GM23338 (cell line): ENCODE measurements around the gene NLRP14. TPM values are rescaled to one million over a fixed set of nuclear protein-coding genes. Genes with fewer than 3 reads are reported as not detected.

Source experiments
- ATAC-seq: fragments of 200-7000 bp; cut with Tn5 transposase; 3 replicates; pipeline ENCODE4 v1.9.1; 2020
- DNase-seq: peaks from one replicate; pipeline ENCODE4 v3.0.0-alpha.2; 2015; ENCODE audit warnings: low spot score
- H2AFZ ChIP-seq: fragments of 200-600 bp; sonication (generic); 2 replicates; pipeline ENCODE4 v1.8.0; 2016; ENCODE audit warnings: antibody characterized with exemption, mild to moderate bottlenecking, moderate library complexity
- H3F3A ChIP-seq: fragments of 200-600 bp; sonication (generic); replicated peaks from 2 replicates; pipeline ENCODE4 v1.8.0; 2017; ENCODE audit warnings: antibody characterized with exemption, mixed run types, low read depth
- H3K27ac ChIP-seq: fragments of 200-600 bp; sonication (generic); 2 replicates; pipeline ENCODE4 v1.6.1; 2016; ENCODE audit warnings: low read depth
- H3K27me3 ChIP-seq: fragments of 200-600 bp; sonication (generic); 2 replicates; pipeline ENCODE4 v1.8.0; 2016; ENCODE audit warnings: mild to moderate bottlenecking, mixed run types, moderate library complexity; ENCODE audit not compliant: insufficient read depth
- H3K36me3 ChIP-seq: fragments of 200-600 bp; sonication (generic); 2 replicates; pipeline ENCODE4 v1.8.0; 2016; ENCODE audit warnings: mild to moderate bottlenecking; ENCODE audit not compliant: insufficient read depth
- H3K4me1 ChIP-seq: fragments of 200-600 bp; sonication (generic); 2 replicates; pipeline ENCODE4 v1.8.0; 2016; ENCODE audit warnings: mild to moderate bottlenecking, moderate library complexity; ENCODE audit not compliant: insufficient read depth
- H3K4me2 ChIP-seq: fragments of 200-600 bp; sonication (generic); 2 replicates; pipeline ENCODE4 v1.7.1; 2017; ENCODE audit warnings: mixed run types
- H3K4me3 ChIP-seq: fragments of 200-600 bp; sonication (generic); 2 replicates; pipeline ENCODE4 v1.6.1; 2016; ENCODE audit warnings: mixed run types
- H3K79me2 ChIP-seq: fragments of 200-600 bp; sonication (generic); replicated peaks from 2 replicates; pipeline ENCODE4 v1.8.0; 2017; ENCODE audit warnings: mild to moderate bottlenecking; ENCODE audit not compliant: insufficient read depth
- H3K9me2 ChIP-seq: fragments of 200-600 bp; sonication (generic); 2 replicates; pipeline ENCODE4 v1.8.0; 2017; ENCODE audit not compliant: insufficient read depth
- H4K20me1 ChIP-seq: fragments of 200-600 bp; sonication (generic); replicated peaks from 2 replicates; pipeline ENCODE4 v1.8.0; 2017; ENCODE audit warnings: mild to moderate bottlenecking; ENCODE audit not compliant: insufficient read depth
- H3K27ac Mint-ChIP-seq: 2 replicates; pipeline ENCODE4 v1.8.0; 2020; ENCODE audit warnings: inconsistent platforms, mild to moderate bottlenecking, moderate library complexity, mixed read lengths
- H3K27me3 Mint-ChIP-seq: 3 replicates; pipeline ENCODE4 v1.8.0; 2022; ENCODE audit warnings: low read depth, mild to moderate bottlenecking, moderate library complexity, mixed read lengths, inconsistent platforms; ENCODE audit not compliant: insufficient read depth, poor library complexity
- H3K36me3 Mint-ChIP-seq: 3 replicates; pipeline ENCODE4 v1.8.0; 2021; ENCODE audit warnings: low read depth, mild to moderate bottlenecking, inconsistent platforms, moderate library complexity, mixed read lengths
- H3K4me1 Mint-ChIP-seq: 3 replicates; pipeline ENCODE4 v1.8.0; 2020; ENCODE audit warnings: mild to moderate bottlenecking, inconsistent platforms, mixed read lengths
- H3K4me3 Mint-ChIP-seq: 3 replicates; pipeline ENCODE4 v1.8.0; 2021; ENCODE audit warnings: moderate library complexity, mild to moderate bottlenecking, inconsistent platforms, mixed read lengths
- H3K9me3 Mint-ChIP-seq: 3 replicates; pipeline ENCODE4 v1.8.0; 2020; ENCODE audit warnings: moderate library complexity, mild to moderate bottlenecking, inconsistent platforms, mixed read lengths
- CREB1 ChIP-seq: fragments of 250-450 bp; sonication (Bioruptor Pico); IDR thresholded peaks from 2 replicates; pipeline ENCODE4 v1.5.0; 2020; ENCODE audit warnings: low read depth, mild to moderate bottlenecking, moderate library complexity
- EZH2 ChIP-seq: fragments of 200-600 bp; sonication (generic); IDR thresholded peaks from one replicate; pipeline ENCODE4 v1.8.0; 2017; ENCODE audit warnings: antibody characterized with exemption, mild to moderate bottlenecking, low read depth; ENCODE audit not compliant: unreplicated experiment
- EZH2phosphoT487 ChIP-seq: fragments of 200-600 bp; sonication (generic); IDR thresholded peaks from one replicate; pipeline ENCODE4 v1.8.1; 2018; ENCODE audit warnings: antibody characterized with exemption; ENCODE audit not compliant: unreplicated experiment
- POLR2AphosphoS5 ChIP-seq: IDR thresholded peaks from 2 replicates; pipeline ENCODE4 v1.6.1; 2016; ENCODE audit warnings: antibody characterized with exemption, low read depth
- STAT1 ChIP-seq: IDR thresholded peaks from one replicate; pipeline ENCODE4 v1.6.1; 2016; ENCODE audit warnings: antibody characterized with exemption; ENCODE audit not compliant: unreplicated experiment
- polyA plus RNA-seq: library from polyadenylated mRNA; unstranded; fragments of >200 nt; fragmentation: Nextera tagmentation; extraction: Ambion mirVana; gene quantifications from 2 replicates; pipeline ENCODE4 v1.2.1, GENCODE V29; 2016
- total RNA-seq: library from RNA; depleted of rRNA; stranded (reverse); fragments of >200 nt; shearing (Covaris generic); gene quantifications from 2 replicates; pipeline ENCODE4 v1.2.3, GENCODE V29; 2014
- TF ChIP-seq, protein P1 (sequence below): IDR thresholded peaks from one replicate; pipeline ENCODE4 v1.6.1; 2018; ENCODE audit warnings: antibody characterized with exemption; ENCODE audit not compliant: unreplicated experiment
- TF ChIP-seq, protein P2 (sequence below), 2 experiments: fragments of 200-600 bp in 1 of 2; sonication (generic) in 1 of 2; conservative IDR thresholded peaks; 2 replicates each; pipeline versions ENCODE4 v1.5.1 to v1.6.1; 2016 to 2017; ENCODE audit warnings: antibody characterized with exemption in 2 of 2, low read depth in 2 of 2, mild to moderate bottlenecking in 2 of 2, moderate library complexity in 1 of 2
- TF ChIP-seq, protein P3 (sequence below): fragments of 250-450 bp; sonication (Bioruptor Pico); IDR thresholded peaks from 2 replicates; pipeline ENCODE4 v1.5.0; 2020; ENCODE audit warnings: mild to moderate bottlenecking, moderate library complexity

The NLRP14 gene
- total and polyA plus RNA-seq, 2 experiments from 2014 or later, result 0.10 TPM; not detected in 1

DNA sequence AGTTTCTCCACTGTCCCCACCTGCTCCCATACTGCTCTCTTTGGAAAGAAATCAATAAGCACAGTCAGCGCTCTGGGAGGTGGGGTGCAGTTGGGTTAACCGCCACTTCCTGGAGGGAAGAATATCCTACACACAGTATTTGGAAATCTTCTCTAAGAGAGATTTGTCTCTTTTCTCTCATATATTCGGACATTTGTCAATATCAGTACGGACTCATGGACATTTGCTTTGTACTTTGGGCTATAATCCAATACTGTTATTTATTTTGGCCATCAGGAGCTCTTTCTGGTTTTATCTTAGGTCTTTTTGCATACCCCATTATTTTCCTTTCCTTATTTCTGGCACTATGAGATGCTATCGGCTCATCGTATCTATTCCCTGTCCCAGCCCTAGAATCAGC, 13.7 kb downstream of the NLRP14 start (continued):
- TF ChIP-seq, protein P1, sequence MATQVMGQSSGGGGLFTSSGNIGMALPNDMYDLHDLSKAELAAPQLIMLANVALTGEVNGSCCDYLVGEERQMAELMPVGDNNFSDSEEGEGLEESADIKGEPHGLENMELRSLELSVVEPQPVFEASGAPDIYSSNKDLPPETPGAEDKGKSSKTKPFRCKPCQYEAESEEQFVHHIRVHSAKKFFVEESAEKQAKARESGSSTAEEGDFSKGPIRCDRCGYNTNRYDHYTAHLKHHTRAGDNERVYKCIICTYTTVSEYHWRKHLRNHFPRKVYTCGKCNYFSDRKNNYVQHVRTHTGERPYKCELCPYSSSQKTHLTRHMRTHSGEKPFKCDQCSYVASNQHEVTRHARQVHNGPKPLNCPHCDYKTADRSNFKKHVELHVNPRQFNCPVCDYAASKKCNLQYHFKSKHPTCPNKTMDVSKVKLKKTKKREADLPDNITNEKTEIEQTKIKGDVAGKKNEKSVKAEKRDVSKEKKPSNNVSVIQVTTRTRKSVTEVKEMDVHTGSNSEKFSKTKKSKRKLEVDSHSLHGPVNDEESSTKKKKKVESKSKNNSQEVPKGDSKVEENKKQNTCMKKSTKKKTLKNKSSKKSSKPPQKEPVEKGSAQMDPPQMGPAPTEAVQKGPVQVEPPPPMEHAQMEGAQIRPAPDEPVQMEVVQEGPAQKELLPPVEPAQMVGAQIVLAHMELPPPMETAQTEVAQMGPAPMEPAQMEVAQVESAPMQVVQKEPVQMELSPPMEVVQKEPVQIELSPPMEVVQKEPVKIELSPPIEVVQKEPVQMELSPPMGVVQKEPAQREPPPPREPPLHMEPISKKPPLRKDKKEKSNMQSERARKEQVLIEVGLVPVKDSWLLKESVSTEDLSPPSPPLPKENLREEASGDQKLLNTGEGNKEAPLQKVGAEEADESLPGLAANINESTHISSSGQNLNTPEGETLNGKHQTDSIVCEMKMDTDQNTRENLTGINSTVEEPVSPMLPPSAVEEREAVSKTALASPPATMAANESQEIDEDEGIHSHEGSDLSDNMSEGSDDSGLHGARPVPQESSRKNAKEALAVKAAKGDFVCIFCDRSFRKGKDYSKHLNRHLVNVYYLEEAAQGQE, result no peak
- no peak for TF ChIP-seq EZH2
- TF ChIP-seq EZH2phosphoT487, result no peak

DNA sequence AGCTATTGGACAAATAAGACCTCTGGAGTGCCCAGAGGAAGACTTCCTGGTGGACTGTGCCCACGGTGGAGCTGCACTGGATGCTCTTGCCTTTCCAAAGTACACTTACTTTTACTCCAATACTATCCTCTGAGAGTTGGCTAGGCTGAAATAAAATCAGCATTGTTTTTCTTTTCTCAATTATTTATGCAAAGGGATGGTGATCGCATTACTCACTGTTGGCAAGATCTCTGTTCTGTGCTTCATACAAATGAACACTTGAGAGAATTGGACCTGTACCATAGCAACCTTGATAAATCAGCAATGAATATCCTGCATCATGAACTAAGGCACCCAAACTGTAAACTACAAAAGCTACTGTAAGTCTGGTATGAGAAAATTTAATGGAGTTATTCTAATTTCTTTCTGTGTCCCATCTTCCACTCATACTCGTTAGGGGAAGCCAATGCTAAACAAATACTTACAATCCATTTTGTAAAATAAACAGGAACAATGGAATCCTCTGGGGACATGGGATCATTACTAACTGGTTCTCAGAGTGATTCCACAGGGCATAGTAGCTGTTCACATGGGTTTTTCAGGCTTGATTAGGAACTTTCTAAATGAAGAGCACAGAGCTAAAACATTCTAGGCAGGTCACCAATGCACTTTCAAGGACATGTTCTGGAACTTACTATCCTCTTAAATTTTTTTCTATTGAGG, 26.3 kb downstream of the NLRP14 start:
- Mint-ChIP-seq H3K4me1 (no peaks in the 10 kb centered on the region), H3K27ac (no peak overlapping the region), H3K9me3 (no peaks in the 10 kb centered on the region), H3K4me3 (no peak overlapping the region), H3K27me3 (no peaks in the 10 kb centered on the region), H3K36me3 (no peaks in the 10 kb centered on the region)
- H3K4me2 ChIP-seq, result no peak overlapping the region
- no peaks in the 10 kb centered on the region for H3F3A ChIP-seq
- H4K20me1 ChIP-seq, result no peaks in the 10 kb centered on the region
- no peaks in the 10 kb centered on the region for H3K36me3 ChIP-seq
- no peak for DNase-seq
- no peak overlapping the region for H2AFZ ChIP-seq
- H3K27me3 ChIP-seq, result no peaks in the 10 kb centered on the region
- no peak for ATAC-seq
- H3K27ac ChIP-seq, result no peak overlapping the region
- H3K9me2 ChIP-seq, result no peaks in the 10 kb centered on the region
- no peaks in the 10 kb centered on the region for H3K79me2 ChIP-seq
- no peaks in the 10 kb centered on the region for H3K4me1 ChIP-seq
- no peak overlapping the region for H3K4me3 ChIP-seq
- no peak for TF ChIP-seq POLR2AphosphoS5
- TF ChIP-seq, protein P2, sequence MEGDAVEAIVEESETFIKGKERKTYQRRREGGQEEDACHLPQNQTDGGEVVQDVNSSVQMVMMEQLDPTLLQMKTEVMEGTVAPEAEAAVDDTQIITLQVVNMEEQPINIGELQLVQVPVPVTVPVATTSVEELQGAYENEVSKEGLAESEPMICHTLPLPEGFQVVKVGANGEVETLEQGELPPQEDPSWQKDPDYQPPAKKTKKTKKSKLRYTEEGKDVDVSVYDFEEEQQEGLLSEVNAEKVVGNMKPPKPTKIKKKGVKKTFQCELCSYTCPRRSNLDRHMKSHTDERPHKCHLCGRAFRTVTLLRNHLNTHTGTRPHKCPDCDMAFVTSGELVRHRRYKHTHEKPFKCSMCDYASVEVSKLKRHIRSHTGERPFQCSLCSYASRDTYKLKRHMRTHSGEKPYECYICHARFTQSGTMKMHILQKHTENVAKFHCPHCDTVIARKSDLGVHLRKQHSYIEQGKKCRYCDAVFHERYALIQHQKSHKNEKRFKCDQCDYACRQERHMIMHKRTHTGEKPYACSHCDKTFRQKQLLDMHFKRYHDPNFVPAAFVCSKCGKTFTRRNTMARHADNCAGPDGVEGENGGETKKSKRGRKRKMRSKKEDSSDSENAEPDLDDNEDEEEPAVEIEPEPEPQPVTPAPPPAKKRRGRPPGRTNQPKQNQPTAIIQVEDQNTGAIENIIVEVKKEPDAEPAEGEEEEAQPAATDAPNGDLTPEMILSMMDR (conservative IDR thresholded peaks at IDR 0.05; ENCODE audit: low read depth in 2 of 2), result no peak
- TF ChIP-seq STAT1, result no peak
- no peak for TF ChIP-seq CREB1
- TF ChIP-seq, protein P3, sequence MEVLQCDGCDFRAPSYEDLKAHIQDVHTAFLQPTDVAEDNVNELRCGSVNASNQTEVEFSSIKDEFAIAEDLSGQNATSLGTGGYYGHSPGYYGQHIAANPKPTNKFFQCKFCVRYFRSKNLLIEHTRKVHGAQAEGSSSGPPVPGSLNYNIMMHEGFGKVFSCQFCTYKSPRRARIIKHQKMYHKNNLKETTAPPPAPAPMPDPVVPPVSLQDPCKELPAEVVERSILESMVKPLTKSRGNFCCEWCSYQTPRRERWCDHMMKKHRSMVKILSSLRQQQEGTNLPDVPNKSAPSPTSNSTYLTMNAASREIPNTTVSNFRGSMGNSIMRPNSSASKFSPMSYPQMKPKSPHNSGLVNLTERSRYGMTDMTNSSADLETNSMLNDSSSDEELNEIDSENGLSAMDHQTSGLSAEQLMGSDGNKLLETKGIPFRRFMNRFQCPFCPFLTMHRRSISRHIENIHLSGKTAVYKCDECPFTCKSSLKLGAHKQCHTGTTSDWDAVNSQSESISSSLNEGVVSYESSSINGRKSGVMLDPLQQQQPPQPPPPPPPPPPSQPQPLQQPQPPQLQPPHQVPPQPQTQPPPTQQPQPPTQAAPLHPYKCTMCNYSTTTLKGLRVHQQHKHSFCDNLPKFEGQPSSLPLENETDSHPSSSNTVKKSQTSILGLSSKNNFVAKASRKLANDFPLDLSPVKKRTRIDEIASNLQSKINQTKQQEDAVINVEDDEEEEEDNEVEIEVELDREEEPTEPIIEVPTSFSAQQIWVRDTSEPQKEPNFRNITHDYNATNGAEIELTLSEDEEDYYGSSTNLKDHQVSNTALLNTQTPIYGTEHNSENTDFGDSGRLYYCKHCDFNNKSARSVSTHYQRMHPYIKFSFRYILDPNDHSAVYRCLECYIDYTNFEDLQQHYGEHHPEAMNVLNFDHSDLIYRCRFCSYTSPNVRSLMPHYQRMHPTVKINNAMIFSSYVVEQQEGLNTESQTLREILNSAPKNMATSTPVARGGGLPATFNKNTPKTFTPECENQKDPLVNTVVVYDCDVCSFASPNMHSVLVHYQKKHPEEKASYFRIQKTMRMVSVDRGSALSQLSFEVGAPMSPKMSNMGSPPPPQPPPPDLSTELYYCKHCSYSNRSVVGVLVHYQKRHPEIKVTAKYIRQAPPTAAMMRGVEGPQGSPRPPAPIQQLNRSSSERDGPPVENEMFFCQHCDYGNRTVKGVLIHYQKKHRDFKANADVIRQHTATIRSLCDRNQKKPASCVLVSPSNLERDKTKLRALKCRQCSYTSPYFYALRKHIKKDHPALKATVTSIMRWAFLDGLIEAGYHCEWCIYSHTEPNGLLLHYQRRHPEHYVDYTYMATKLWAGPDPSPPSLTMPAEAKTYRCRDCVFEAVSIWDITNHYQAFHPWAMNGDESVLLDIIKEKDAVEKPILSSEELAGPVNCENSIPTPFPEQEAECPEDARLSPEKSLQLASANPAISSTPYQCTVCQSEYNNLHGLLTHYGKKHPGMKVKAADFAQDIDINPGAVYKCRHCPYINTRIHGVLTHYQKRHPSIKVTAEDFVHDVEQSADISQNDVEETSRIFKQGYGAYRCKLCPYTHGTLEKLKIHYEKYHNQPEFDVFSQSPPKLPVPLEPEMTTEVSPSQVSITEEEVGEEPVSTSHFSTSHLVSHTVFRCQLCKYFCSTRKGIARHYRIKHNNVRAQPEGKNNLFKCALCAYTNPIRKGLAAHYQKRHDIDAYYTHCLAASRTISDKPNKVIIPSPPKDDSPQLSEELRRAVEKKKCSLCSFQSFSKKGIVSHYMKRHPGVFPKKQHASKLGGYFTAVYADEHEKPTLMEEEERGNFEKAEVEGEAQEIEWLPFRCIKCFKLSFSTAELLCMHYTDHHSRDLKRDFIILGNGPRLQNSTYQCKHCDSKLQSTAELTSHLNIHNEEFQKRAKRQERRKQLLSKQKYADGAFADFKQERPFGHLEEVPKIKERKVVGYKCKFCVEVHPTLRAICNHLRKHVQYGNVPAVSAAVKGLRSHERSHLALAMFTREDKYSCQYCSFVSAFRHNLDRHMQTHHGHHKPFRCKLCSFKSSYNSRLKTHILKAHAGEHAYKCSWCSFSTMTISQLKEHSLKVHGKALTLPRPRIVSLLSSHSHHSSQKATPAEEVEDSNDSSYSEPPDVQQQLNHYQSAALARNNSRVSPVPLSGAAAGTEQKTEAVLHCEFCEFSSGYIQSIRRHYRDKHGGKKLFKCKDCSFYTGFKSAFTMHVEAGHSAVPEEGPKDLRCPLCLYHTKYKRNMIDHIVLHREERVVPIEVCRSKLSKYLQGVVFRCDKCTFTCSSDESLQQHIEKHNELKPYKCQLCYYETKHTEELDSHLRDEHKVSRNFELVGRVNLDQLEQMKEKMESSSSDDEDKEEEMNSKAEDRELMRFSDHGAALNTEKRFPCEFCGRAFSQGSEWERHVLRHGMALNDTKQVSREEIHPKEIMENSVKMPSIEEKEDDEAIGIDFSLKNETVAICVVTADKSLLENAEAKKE (CRISPR knock-in tag), result no peak
- TF ChIP-seq, protein P1, result no peak
